Measurements from ENCODE around the gene ALG8.

The ALG8 gene

GRCh38 chr11:78158987-78159652 lies 19.7 kb upstream of the ALG8 start:
- no peak for DNase-seq

DNA sequence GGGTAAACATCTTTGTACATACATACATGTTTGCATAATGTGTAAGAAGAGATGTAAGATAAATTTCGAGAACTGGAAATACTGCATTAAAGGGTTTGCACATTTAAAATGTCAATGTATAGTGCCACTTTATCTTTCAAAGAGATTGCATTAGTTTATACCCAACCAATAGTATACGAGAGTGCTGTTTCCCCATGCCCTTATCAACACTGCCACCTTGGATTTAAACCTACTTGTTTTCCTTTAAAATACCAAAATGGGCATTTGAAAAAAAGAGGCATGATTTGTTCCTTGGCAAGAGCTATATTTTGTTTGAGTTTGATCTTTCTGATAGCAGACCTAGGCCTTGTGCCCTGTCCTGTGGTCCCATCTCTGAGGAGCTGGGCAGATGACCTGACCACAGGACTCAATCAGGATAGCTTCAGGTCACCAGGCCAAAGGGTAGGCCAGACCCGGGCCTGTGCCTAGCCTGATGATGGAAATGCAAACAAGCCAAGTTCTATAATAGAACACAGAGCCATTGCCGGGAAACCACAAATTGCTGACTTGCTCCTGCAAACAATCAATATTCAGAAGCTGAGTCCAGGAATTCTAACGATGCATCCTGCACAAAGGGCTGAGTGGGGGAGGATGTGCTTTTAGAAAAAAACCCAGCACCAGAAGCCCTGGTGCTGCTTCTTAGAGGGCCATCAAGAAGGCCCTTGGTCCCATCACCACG lies 16.9 kb upstream of the ALG8 start:
- DNase-seq: no peak

DNA sequence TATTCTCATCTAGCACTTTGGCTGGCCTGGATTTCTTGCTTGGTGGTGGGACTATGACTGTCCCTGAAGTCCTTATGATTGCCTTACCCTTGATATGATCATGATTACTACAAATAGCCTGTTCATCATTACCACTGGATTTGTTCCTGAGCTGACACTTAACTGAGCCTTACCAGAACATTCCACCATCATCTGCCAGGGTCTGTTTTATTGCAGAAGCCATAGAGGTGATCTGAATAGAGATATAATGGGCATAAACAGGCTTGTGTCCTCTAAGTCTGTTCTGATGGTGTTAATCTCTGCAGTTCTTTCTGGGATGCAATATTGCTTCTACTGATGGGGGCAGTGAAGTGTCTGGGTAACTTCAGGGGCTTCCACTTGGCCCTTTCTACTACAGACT lies 12.4 kb upstream of the ALG8 start:
- no peak for DNase-seq

DNA sequence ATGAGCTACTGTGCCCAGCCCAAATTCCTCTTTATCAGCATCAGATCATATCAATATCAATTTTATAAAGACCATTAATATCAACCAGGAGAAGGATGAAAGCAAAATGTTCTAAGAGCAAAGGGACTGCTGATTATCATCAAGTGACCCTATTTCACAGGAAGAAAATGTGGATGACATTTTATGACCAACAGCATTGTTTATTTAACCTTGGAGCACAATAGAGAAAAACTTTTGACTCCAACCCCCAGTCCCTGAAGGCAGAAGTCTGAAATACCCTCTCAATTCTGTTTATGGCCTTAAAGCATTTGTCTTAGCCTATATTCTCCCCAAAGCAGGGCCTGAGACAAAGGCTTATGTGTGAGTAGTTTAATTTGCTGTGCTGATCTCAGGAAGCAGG lies 11.3 kb upstream of the ALG8 start:
- no peak for DNase-seq

- DNase-seq: no peak
These were observed 10.9 kb upstream of the ALG8 start for GRCh38 chr11:78150346-78150745.

- peak in 1 of 2 donors; percentile 8 for DNase-seq
These were observed 10.2 kb upstream of the ALG8 start for GRCh38 chr11:78149646-78150045.

DNA sequence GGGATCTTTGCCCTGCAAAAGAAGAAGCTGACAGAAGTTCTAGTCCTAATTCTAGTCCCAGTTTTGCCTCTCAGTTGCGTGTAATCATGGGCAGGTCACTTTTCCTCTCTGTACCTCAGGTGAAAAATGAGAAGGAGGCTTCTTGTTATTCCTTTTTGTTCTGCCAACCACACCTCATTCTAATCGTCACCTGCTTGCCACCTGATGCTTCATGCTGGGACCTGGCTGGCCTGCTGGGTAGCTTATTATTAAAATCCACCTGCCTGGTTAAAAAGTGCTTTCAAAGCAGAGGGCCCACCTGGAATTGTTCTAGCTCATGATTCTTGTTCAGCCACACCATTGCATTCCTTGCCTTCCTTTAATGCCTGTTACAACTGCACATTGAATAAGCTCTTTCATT lies 8.4 kb upstream of the ALG8 start:
- no peak for DNase-seq

GRCh38 chr11:78145511-78146025 lies 6.1 kb upstream of the ALG8 start:
- no peak for DNase-seq

GRCh38 chr11:78140392-78141077 lies 1.1 kb upstream of the ALG8 start:
- no peak for DNase-seq

GRCh38 chr11:78138694-78139421 lies 568 bp downstream of the ALG8 start:
- DNase-seq: peak; percentile 2 to 31

DNA sequence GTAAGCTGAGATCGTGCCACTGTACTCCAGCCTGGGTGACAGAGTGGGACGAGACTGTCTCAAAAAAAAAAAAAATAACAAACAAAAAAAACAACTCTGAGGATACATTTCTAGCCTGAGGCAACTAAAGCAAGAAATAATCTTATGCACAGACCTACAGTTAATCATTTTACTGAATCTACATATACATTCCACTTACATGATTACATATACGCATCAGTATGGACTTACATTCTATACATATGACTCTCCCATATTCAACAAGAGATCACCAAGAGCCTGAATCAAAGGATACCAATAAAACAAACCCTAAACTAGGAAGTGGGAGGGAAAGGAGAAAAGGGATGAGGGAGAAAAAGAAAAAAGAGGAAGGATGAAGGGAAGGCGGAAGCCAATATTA lies 1.1 kb downstream of the ALG8 start:
- DNase-seq: no peak

GRCh38 chr11:78132475-78132874 lies 7.0 kb downstream of the ALG8 start:
- no peak for DNase-seq

DNA sequence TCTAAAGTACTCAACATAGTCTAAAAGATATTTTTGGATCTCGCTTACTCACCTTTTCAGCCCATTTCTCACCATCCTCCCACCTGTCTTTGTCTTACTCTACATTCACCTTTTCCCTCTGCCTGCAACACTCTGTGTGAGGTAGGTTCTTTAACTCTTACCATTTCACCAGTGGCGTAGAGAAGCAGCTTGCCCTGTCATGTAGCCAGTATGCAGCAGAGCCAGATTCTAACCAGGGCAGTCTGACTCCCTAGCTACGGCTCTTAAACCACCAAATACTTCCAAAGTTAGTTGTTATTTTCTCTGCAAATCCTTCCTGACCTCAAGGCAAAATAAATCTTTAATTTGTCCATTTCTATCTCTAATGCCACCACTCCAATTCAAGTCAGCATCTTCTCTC lies 7.5 kb downstream of the ALG8 start:
- no peak for DNase-seq

DNA sequence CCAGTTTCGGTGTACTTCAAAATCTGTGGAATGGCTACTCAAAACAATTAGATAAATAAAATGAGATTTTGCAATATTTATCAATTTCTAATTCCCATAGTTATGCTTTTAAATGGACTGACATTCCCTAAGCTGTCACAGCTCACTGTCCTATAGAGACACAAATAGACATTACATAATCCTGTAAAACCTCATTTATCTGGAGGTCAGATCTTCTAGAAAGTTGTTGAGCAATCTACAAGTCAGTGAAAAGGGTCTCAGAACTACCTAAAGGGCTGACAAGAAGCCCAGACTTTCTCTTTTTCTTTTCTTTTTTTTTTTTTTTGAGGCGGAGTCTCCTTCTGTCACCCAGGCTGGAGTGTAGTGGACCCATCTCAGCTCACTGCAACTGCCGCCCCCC lies 12.0 kb downstream of the ALG8 start:
- no peak for DNase-seq

DNA sequence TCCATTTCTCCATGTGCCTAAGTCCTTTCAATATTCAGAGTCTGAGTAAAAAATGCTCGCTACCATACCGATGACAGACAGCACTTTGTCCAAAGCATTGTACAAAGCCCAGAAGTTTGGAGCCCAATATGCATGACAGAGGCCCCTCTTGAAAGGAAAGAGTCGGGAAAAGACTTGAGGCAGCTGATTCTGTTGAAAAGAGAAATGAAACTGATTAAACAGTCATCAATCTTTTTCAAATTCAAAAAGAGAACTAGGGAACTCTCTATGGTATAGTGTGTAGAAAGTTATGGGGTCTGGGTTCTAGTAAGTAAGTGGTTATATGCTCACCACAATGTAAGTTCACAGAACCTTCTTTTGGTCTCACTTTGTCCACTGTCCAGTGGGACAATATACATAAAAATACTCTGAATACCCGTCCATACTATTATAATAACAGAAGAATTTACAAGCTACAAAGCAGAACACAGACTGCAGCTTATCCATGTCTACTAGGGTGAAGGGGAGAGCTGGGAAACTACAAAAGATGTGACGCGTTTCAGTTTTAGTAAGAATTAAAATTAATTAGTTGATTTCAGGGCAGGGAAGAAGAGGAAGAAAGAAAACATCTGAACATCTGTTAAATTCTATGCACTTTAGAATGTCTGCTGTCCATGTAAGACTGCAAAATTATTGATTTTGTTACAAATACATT lies 26.7 kb downstream of the ALG8 start:
- no peak for DNase-seq

GRCh38 chr11:78111298-78111697 lies 28.1 kb downstream of the ALG8 start:
- no peak for DNase-seq

- DNase-seq: no peak
These were observed 28.6 kb downstream of the ALG8 start for GRCh38 chr11:78110830-78111229.

GRCh38 chr11:78110351-78110750 lies 29.1 kb downstream of the ALG8 start:
- DNase-seq: no peak

DNA sequence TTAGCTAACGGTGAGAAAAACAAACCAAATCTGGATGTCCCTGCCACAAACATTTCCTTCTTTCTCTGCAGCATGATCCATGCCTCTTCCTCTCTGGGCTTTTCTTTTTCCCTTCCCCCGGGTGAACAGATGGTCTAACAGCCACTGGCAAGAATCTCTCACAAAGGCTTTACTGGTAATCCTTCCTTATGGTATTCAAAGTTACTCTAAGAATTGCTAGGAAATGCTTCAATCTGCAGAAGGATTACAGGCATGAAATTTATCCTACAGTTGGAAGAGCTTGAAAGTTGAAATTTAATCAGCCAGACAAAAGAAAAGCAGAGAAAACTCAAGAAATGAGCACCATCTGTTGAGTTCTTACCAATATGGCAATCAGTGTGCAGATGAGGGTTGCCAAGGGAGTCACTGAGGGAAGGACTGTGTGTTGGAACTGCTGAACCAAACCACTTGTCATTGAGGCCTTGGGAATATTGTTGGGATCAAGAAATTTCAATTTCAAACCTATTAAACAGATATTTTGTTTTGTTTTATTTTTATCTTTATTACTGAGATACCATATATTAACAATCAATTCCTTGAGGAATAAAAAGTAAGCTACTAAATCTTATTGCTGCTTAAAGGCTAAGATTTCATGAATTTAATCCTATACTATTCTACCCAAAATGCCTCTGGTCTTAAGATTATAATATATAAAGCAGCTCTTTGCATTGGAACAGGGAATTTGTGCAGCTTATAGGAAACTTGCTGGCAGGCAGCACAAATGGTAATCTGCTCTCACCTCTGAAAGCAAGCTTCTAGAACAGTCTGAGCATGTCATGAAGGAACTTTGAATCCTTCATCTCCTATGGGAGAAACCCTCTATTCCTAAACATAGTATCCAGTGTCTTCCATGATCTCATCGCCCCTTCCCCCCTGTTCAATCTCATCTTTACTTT lies 30.1 kb downstream of the ALG8 start:
- DNase-seq: no peak

DNA sequence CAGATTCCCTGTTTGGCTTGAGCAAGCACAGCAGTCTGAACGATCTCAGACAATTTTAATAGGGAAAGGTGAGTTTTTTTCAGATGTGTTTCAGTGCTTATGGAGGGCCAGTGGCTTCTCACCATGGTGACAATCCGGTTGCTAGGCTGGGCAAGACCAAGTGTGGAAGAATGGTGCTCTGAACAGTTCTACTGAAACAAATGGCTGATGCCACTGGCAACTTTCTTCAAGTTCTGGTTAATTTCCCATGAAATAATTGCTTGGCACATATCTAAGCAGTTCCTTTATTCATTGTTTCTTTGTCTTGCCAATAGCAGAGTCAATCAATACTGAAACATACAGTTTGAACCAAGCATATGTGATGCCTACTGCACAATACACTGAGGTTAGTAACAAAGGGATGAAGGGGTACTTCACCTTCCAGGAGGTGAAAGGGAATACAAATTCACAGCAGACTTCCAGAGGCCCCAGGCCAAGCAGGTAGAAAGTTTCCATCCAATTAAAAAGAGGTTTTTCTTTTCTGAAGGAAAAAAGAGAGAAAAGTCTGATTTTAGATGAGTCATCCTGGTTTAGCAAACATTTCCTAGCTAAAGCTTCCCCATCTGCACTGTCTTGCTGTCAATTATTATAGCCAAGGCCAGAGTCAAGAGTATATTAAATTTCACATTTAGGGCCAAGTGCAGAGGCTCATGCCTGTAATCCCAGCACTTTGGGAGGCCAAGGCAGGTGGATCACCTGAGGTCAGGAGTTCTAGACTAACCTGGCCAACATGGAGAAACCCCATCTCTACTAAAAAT lies 38.6 kb downstream of the ALG8 start:
- no peak for DNase-seq

DNA sequence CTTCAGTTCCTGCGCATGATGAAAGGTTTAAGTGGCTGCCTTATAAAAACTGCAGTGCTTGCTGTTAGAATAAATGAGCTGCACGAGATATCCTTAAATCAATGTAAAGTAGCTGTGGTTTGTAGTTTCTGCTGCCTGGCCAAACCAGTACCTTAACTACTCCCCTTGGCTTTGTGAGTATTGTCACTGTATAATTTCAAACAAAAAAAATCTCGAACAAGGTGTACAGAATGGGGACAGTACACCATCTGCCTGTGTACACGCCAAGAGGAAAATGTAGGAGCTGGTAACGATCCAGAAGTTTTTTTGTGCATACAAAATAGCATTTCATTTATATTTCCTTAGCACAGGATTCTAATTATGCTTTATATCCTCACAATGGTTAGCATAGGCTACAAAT lies 39.2 kb downstream of the ALG8 start:
- no peak for DNase-seq
